HG02642 (cell line): ENCODE data around the gene TIAM2.
A peak's percentile ranks its signal among the peaks of the same experiment; 100 is the strongest.
"Not testable (repeated sequence)": the region's sequence is repeated elsewhere in the genome, so short reads cannot be mapped to it uniquely, and the experiment has no call there.

Experiments
- ATAC-seq: cut with Tn5 transposase; IDR thresholded peaks from one replicate; pipeline ENCODE4 v1.9.1; 2021; ENCODE audit warnings: mild to moderate bottlenecking; ENCODE audit not compliant: unreplicated experiment, poor library complexity

TIAM2 gene

GRCh38 chr6:154995254-154996015 lies at the start of gene TIAM2:
Gene TIAM2 (plus strand): TSS chr6:154995315. CDS start chr6:155129224, 133,909 bp downstream.
- ATAC-seq = no peak

GRCh38 chr6:154950979-154951344 lies 44.2 kb upstream of the TIAM2 start:
- ATAC-seq = no peak

GRCh38 chr6:154951345-154952200 lies 43.5 kb upstream of the TIAM2 start:
- peak; percentile 84 for ATAC-seq

GRCh38 chr6:154953644-154954043 lies 41.5 kb upstream of the TIAM2 start:
- ATAC-seq = no peak

- no peak for ATAC-seq
These were observed 40.8 kb upstream of the TIAM2 start for GRCh38 chr6:154954347-154954746.

GRCh38 chr6:154956771-154957522 lies 38.2 kb upstream of the TIAM2 start:
- no peak for ATAC-seq

- ATAC-seq = no peak
These were observed 36.6 kb upstream of the TIAM2 start for GRCh38 chr6:154958469-154958868.

GRCh38 chr6:154960299-154960843 lies 34.7 kb upstream of the TIAM2 start:
- no peak for ATAC-seq

GRCh38 chr6:154960854-154961530 lies 34.1 kb upstream of the TIAM2 start:
- ATAC-seq = no peak

- ATAC-seq = no peak
These were observed 32.4 kb upstream of the TIAM2 start for GRCh38 chr6:154962753-154963152.

- ATAC-seq = not testable (repeated sequence)
These were observed 28.9 kb upstream of the TIAM2 start for GRCh38 chr6:154966065-154966770.

- no peak for ATAC-seq
These were observed 25.3 kb upstream of the TIAM2 start for GRCh38 chr6:154969796-154970195.

GRCh38 chr6:154974485-154975149 lies 20.5 kb upstream of the TIAM2 start:
- no peak for ATAC-seq

GRCh38 chr6:154977588-154977987 lies 17.5 kb upstream of the TIAM2 start:
- no peak for ATAC-seq

GRCh38 chr6:154980273-154981078 lies 14.6 kb upstream of the TIAM2 start:
- no peak for ATAC-seq

GRCh38 chr6:154981079-154981870 lies 13.8 kb upstream of the TIAM2 start:
- peak; percentile 91 for ATAC-seq

- no peak for ATAC-seq
These were observed 11.0 kb upstream of the TIAM2 start for GRCh38 chr6:154984146-154984545.
